Measurements from ENCODE around the gene CCDC106.

CCDC106 gene

GRCh38 chr19:55650602-55651230 is 2.7 kb downstream of the CCDC106 start:
- DNase-seq (ENCODE audit: low spot score) = no peak

- no peak for DNase-seq (ENCODE audit: low spot score)
Measured at GRCh38 chr19:55651236-55651635, 3.2 kb downstream of the CCDC106 start.

GRCh38 chr19:55652311-55653128 is 4.5 kb downstream of the CCDC106 start:
- no peak for DNase-seq (ENCODE audit: low spot score)

GRCh38 chr19:55653651-55654322 is 5.8 kb downstream of the CCDC106 start:
- DNase-seq (ENCODE audit: low spot score) = peak; percentile 96

GRCh38 chr19:55654323-55654867 is 6.4 kb downstream of the CCDC106 start:
- peak; percentile 99 for DNase-seq (ENCODE audit: low spot score)

GRCh38 chr19:55654868-55655647 is 7.0 kb downstream of the CCDC106 start, which contains the start of gene U2AF2:
Gene U2AF2, plus strand, starts transcription at chr19:55655035. Its CDS starts 70 bp downstream, at chr19:55655105.
- peak; percentile 96 for DNase-seq (ENCODE audit: low spot score)

GRCh38 chr19:55655648-55656040 is 7.6 kb downstream of the CCDC106 start:
- no peak for DNase-seq (ENCODE audit: low spot score)

GRCh38 chr19:55656552-55656951 is 8.5 kb downstream of the CCDC106 start:
- DNase-seq (ENCODE audit: low spot score) = no peak

- DNase-seq (ENCODE audit: low spot score) = no peak
Measured at GRCh38 chr19:55656988-55657747, 9.2 kb downstream of the CCDC106 start.

GRCh38 chr19:55658846-55659459 is 10.9 kb downstream of the CCDC106 start:
- DNase-seq (ENCODE audit: low spot score) = no peak

- no peak for DNase-seq (ENCODE audit: low spot score)
Measured at GRCh38 chr19:55659822-55660221, 11.8 kb downstream of the CCDC106 start.

- no peak for DNase-seq (ENCODE audit: low spot score)
Measured at GRCh38 chr19:55660404-55660803, 12.4 kb downstream of the CCDC106 start.

GRCh38 chr19:55660991-55661390 is 13.0 kb downstream of the CCDC106 start:
- no peak for DNase-seq (ENCODE audit: low spot score)

- DNase-seq (ENCODE audit: low spot score) = no peak
Measured at GRCh38 chr19:55661826-55662225, 13.8 kb downstream of the CCDC106 start.

GRCh38 chr19:55663846-55664536 is 16.0 kb downstream of the CCDC106 start:
- no peak for DNase-seq (ENCODE audit: low spot score)

- no peak for DNase-seq (ENCODE audit: low spot score)
Measured at GRCh38 chr19:55666343-55667005, 18.5 kb downstream of the CCDC106 start.

GRCh38 chr19:55667006-55667381 is 19.0 kb downstream of the CCDC106 start:
- no peak for DNase-seq (ENCODE audit: low spot score)

GRCh38 chr19:55667511-55667910 is 19.5 kb downstream of the CCDC106 start:
- DNase-seq (ENCODE audit: low spot score) = no peak

- no peak for DNase-seq (ENCODE audit: low spot score)
Measured at GRCh38 chr19:55667958-55668357, 19.9 kb downstream of the CCDC106 start.
